ENCODE measurements around the gene GRAMD1B.

GRAMD1B gene

DNA sequence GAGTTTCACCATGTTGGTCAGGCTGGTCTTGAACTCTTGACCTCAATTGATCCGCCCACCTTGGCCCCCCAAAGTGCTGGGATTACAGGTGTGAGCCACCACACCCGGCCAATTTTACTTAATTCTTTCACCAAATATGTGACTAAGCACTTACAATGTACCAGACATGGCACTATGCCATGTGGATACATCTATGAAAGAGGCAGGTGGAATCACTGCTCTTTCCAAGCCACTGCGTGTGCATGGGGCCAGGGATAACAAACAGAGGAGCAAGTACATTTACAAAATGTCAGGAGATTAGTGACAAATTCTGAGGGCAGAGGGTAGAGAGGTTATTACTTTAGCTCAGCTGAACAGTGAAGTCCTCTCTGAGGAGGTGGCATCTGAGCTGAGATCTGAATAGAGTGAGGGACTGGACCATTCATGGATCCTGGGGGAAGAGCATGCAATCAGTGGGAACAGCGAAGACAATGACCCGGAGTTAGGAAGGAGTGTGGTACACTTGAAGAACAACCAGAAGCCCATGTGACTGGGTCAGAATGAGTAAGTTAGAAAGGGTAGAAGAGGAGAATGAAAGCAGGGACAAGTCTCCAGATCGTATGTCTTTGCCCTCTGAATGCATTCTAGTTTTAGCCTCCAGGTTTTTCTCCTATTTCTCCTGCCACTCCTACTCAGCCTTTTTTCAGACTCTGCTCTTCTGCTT, 38.3 kb upstream of the GRAMD1B start:
- Histone ChIP-seq H4K12ac (ENCODE audit: low read depth, low read length) (no peak overlapping the region), H2BK5ac (ENCODE audit: low read depth, low read length, poor library complexity) (no peak overlapping the region), H4K91ac (ENCODE audit: low read depth, low read length) (no peak overlapping the region), H3K9me3 (ENCODE audit: insufficient read depth, low read depth, low read length) (no peaks in the 10 kb centered on the region), H3K79me2 (ENCODE audit: control insufficient read depth, insufficient read depth, low read length, poor library complexity) (no peaks in the 10 kb centered on the region), H3K4me1 (ENCODE audit: control insufficient read depth in 1 of 2, insufficient read depth in 2 of 2, low read length in 2 of 2) (peaks cover 5 to 6% of the 10 kb centered on the region in 2 experiments), H3K4ac (ENCODE audit: low read depth, low read length) (no peak overlapping the region), H3K4me3 (ENCODE audit: low read depth, low read length) (no peak overlapping the region), H2AFZ (ENCODE audit: insufficient read depth, low read length, poor library complexity) (no peak overlapping the region), H3K4me2 (ENCODE audit: low read length) (no peak overlapping the region), H3K36me3 (ENCODE audit: control insufficient read depth in 1 of 2, insufficient read depth in 2 of 2, low read length in 2 of 2) (no peaks in the 10 kb centered on the region), H3K9ac (ENCODE audit: low read length) (no peak overlapping the region), H3K79me1 (ENCODE audit: low read length) (peaks cover 3% of the 10 kb centered on the region), H3K14ac (ENCODE audit: low read length) (no peak overlapping the region), H2BK120ac (ENCODE audit: insufficient read depth, low read length, poor library complexity) (no peak overlapping the region), H3K27me3 (ENCODE audit: insufficient read depth, low read length) (no peaks in the 10 kb centered on the region), H3K18ac (ENCODE audit: low read length) (no peak overlapping the region), H4K8ac (ENCODE audit: low read depth, low read length) (no peak overlapping the region), H2AK5ac (ENCODE audit: low read length) (no peak overlapping the region), H3K27ac (ENCODE audit: low read depth, low read length) (no peak overlapping the region), H2BK12ac (ENCODE audit: low read length) (no peak overlapping the region), H3K23ac (ENCODE audit: low read length) (no peak overlapping the region)
- no peak for DNase-seq
- no CpG with 5 or more reads among the region's 6 CpGs for WGBS (ENCODE audit: extremely low coverage, insufficient coverage, insufficient read length)

DNA sequence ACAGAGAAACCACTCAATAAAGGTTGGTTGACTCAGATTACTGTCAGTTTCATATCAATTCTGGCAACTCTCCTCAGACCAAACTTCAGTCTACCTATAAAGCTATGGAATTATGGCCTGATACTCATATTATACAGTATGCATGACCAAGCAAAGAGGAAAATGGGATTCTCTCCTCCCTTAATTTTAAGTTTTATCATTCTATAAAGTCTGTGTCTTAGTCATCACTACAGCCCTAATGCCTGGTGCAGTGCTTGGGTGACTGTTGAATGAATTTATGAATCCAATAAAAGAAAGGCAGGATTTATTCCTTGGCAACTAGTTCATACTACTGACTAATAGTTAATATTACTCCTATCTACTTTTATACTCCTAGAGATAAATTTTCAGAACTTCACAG, 37.6 kb upstream of the GRAMD1B start:
- DNase-seq = no peak
- H3K79me1 ChIP-seq (ENCODE audit: low read length) = no peaks in the 10 kb centered on the region
- no peak overlapping the region for H2BK120ac ChIP-seq (ENCODE audit: insufficient read depth, low read length, poor library complexity)
- H3K27ac ChIP-seq (ENCODE audit: low read depth, low read length) = no peak overlapping the region
- no peak overlapping the region for H2BK5ac ChIP-seq (ENCODE audit: low read depth, low read length, poor library complexity)
- no peak overlapping the region for H3K9ac ChIP-seq (ENCODE audit: low read length)
- H4K8ac ChIP-seq (ENCODE audit: low read depth, low read length) = no peak overlapping the region
- H3K27me3 ChIP-seq (ENCODE audit: insufficient read depth, low read length) = no peaks in the 10 kb centered on the region
- no peak overlapping the region for H3K18ac ChIP-seq (ENCODE audit: low read length)
- no peaks in the 10 kb centered on the region for H3K4me1 ChIP-seq (ENCODE audit: control insufficient read depth in 1 of 2, insufficient read depth in 2 of 2, low read length in 2 of 2)
- no peaks in the 10 kb centered on the region for H3K79me2 ChIP-seq (ENCODE audit: control insufficient read depth, insufficient read depth, low read length, poor library complexity)
- H2BK12ac ChIP-seq (ENCODE audit: low read length) = no peak overlapping the region
- no peak overlapping the region for H4K12ac ChIP-seq (ENCODE audit: low read depth, low read length)
- H3K4me2 ChIP-seq (ENCODE audit: low read length) = no peak overlapping the region
- H3K14ac ChIP-seq (ENCODE audit: low read length) = no peak overlapping the region
- H3K4ac ChIP-seq (ENCODE audit: low read depth, low read length) = no peak overlapping the region
- H2AFZ ChIP-seq (ENCODE audit: insufficient read depth, low read length, poor library complexity) = no peak overlapping the region
- no peaks in the 10 kb centered on the region for H3K9me3 ChIP-seq (ENCODE audit: insufficient read depth, low read depth, low read length)
- no peaks in the 10 kb centered on the region for H3K36me3 ChIP-seq (ENCODE audit: control insufficient read depth in 1 of 2, insufficient read depth in 2 of 2, low read length in 2 of 2)
- H4K91ac ChIP-seq (ENCODE audit: low read depth, low read length) = no peak overlapping the region
- H2AK5ac ChIP-seq (ENCODE audit: low read length) = no peak overlapping the region
- H3K4me3 ChIP-seq (ENCODE audit: low read depth, low read length) = no peak overlapping the region
- H3K23ac ChIP-seq (ENCODE audit: low read length) = no peak overlapping the region

DNA sequence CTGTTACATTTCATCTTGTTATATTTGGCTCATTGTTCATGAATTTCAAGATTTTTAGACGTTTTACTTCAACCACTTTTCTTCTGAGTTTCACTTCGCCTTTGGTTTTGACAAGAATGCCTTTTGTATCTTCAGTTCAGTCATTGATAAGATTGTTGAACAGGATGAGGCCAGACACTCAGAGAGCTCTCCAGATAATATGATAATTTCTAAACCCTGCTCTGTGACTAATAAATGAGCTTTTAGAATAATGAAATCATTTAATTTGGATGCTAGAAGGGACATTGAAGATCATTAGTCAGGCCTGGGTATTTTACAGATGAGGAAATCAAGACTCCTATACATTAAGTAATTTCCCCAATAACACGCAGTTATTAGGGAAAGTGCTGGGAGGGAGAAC, 37.2 kb upstream of the GRAMD1B start:
- no peak overlapping the region for H3K4ac ChIP-seq (ENCODE audit: low read depth, low read length)
- H3K4me3 ChIP-seq (ENCODE audit: low read depth, low read length) = no peak overlapping the region
- no peak overlapping the region for H2BK12ac ChIP-seq (ENCODE audit: low read length)
- no CpG with 5 or more reads among the region's 3 CpGs for WGBS (ENCODE audit: extremely low coverage, insufficient coverage, insufficient read length)
- H3K9ac ChIP-seq (ENCODE audit: low read length) = no peak overlapping the region
- no peak overlapping the region for H4K8ac ChIP-seq (ENCODE audit: low read depth, low read length)
- no peaks in the 10 kb centered on the region for H3K27me3 ChIP-seq (ENCODE audit: insufficient read depth, low read length)
- no peak for DNase-seq
- no peak overlapping the region for H3K4me2 ChIP-seq (ENCODE audit: low read length)
- H3K9me3 ChIP-seq (ENCODE audit: insufficient read depth, low read depth, low read length) = no peaks in the 10 kb centered on the region
- H3K79me2 ChIP-seq (ENCODE audit: control insufficient read depth, insufficient read depth, low read length, poor library complexity) = no peaks in the 10 kb centered on the region
- no peaks in the 10 kb centered on the region for H3K4me1 ChIP-seq (ENCODE audit: control insufficient read depth in 1 of 2, insufficient read depth in 2 of 2, low read length in 2 of 2)
- no peak overlapping the region for H2AFZ ChIP-seq (ENCODE audit: insufficient read depth, low read length, poor library complexity)
- H2AK5ac ChIP-seq (ENCODE audit: low read length) = no peak overlapping the region
- no peak overlapping the region for H2BK120ac ChIP-seq (ENCODE audit: insufficient read depth, low read length, poor library complexity)
- H3K14ac ChIP-seq (ENCODE audit: low read length) = no peak overlapping the region
- H4K91ac ChIP-seq (ENCODE audit: low read depth, low read length) = no peak overlapping the region
- H3K23ac ChIP-seq (ENCODE audit: low read length) = no peak overlapping the region
- no peak overlapping the region for H2BK5ac ChIP-seq (ENCODE audit: low read depth, low read length, poor library complexity)
- no peak overlapping the region for H3K18ac ChIP-seq (ENCODE audit: low read length)
- no peak overlapping the region for H4K12ac ChIP-seq (ENCODE audit: low read depth, low read length)
- H3K79me1 ChIP-seq (ENCODE audit: low read length) = no peaks in the 10 kb centered on the region
- no peak overlapping the region for H3K27ac ChIP-seq (ENCODE audit: low read depth, low read length)
- no peaks in the 10 kb centered on the region for H3K36me3 ChIP-seq (ENCODE audit: control insufficient read depth in 1 of 2, insufficient read depth in 2 of 2, low read length in 2 of 2)

DNA sequence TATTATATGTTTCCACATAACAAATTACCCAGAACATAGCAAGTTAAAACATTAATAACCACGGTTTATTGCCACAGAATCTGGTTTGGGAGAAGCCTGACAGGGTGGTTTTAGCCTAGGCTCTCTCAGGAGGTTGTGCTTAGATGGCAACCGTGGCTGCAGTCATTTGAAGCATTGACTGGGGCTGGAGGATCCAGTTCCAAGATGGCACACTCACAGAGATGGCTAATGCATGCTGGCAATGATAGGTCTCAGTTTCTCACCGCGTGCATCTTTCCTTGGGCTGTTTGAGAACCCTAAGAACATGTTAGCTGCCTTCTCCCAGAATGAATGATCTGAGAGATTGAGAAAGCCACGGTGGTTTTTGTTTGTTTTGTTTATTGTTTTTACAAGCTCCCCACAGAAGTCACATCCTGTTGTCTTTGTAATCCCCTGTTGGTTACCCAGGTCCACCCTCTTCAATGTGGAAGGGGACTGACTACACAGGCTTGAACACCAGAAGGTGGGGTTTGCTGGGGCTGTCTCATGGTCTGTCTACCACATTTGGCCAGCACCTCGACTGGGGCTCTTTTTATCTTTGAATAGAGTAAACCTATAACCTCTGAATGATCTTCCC, 36.6 kb upstream of the GRAMD1B start:
- Histone ChIP-seq H3K9ac (ENCODE audit: low read length) (no peak overlapping the region), H2AFZ (ENCODE audit: insufficient read depth, low read length, poor library complexity) (no peak overlapping the region), H4K91ac (ENCODE audit: low read depth, low read length) (no peak overlapping the region), H2BK12ac (ENCODE audit: low read length) (no peak overlapping the region), H3K23ac (ENCODE audit: low read length) (peak overlapping the region; percentile 86), H3K79me1 (ENCODE audit: low read length) (no peaks in the 10 kb centered on the region), H3K4me1 (ENCODE audit: control insufficient read depth in 1 of 2, insufficient read depth in 2 of 2, low read length in 2 of 2) (no peaks in the 10 kb centered on the region), H2BK5ac (ENCODE audit: low read depth, low read length, poor library complexity) (no peak overlapping the region), H2BK120ac (ENCODE audit: insufficient read depth, low read length, poor library complexity) (no peak overlapping the region), H2AK5ac (ENCODE audit: low read length) (no peak overlapping the region), H3K4ac (ENCODE audit: low read depth, low read length) (no peak overlapping the region), H3K14ac (ENCODE audit: low read length) (no peak overlapping the region), H3K36me3 (ENCODE audit: control insufficient read depth in 1 of 2, insufficient read depth in 2 of 2, low read length in 2 of 2) (no peaks in the 10 kb centered on the region), H3K18ac (ENCODE audit: low read length) (no peak overlapping the region), H3K27ac (ENCODE audit: low read depth, low read length) (no peak overlapping the region), H3K4me2 (ENCODE audit: low read length) (no peak overlapping the region), H3K79me2 (ENCODE audit: control insufficient read depth, insufficient read depth, low read length, poor library complexity) (no peaks in the 10 kb centered on the region), H4K8ac (ENCODE audit: low read depth, low read length) (no peak overlapping the region), H3K4me3 (ENCODE audit: low read depth, low read length) (no peak overlapping the region), H4K12ac (ENCODE audit: low read depth, low read length) (no peak overlapping the region), H3K9me3 (ENCODE audit: insufficient read depth, low read depth, low read length) (no peaks in the 10 kb centered on the region), H3K27me3 (ENCODE audit: insufficient read depth, low read length) (no peaks in the 10 kb centered on the region)
- WGBS (ENCODE audit: extremely low coverage, insufficient coverage, insufficient read length) = no CpG with 5 or more reads among the region's 6 CpGs
- DNase-seq = no peak
